ENCODE results near the gene MIEN1.
"Not testable (repeated sequence)": the region's sequence is repeated elsewhere in the genome, so short reads cannot be mapped to it uniquely, and the experiment has no call there.

The MIEN1 gene

GRCh38 chr17:39739885-39740356, 9.6 kb upstream of the MIEN1 start:
- no peak for DNase-seq (ENCODE audit: low read depth in 2 of 2)

- no peak for DNase-seq (ENCODE audit: low read depth in 2 of 2)
Measured at GRCh38 chr17:39738983-39739884, 8.9 kb upstream of the MIEN1 start.

- no peak for DNase-seq (ENCODE audit: low read depth in 2 of 2)
Measured at GRCh38 chr17:39738568-39738901, 8.2 kb upstream of the MIEN1 start.

- DNase-seq (ENCODE audit: low read depth in 2 of 2): no peak
Measured at GRCh38 chr17:39737760-39738567, 7.6 kb upstream of the MIEN1 start, which contains the start of gene GRB7. Gene GRB7, plus strand, starts transcription at chr17:39737938. Its CDS starts 4,364 bp downstream, at chr17:39742302.

GRCh38 chr17:39737206-39737759, 7.0 kb upstream of the MIEN1 start:
- DNase-seq (ENCODE audit: low read depth in 2 of 2): no peak

- DNase-seq (ENCODE audit: low read depth in 2 of 2): no peak
Measured at GRCh38 chr17:39736319-39737165, 6.2 kb upstream of the MIEN1 start.

GRCh38 chr17:39735882-39736281, 5.5 kb upstream of the MIEN1 start:
- no peak for DNase-seq (ENCODE audit: low read depth in 2 of 2)

GRCh38 chr17:39732586-39732985, 2.3 kb upstream of the MIEN1 start:
- DNase-seq (ENCODE audit: low read depth in 2 of 2): no peak

GRCh38 chr17:39729280-39729851, 966 bp downstream of the MIEN1 start:
- no peak for DNase-seq (ENCODE audit: low read depth in 2 of 2)

- DNase-seq (ENCODE audit: low read depth in 2 of 2): no peak
Measured at GRCh38 chr17:39727556-39727955, 2.8 kb downstream of the MIEN1 start.

GRCh38 chr17:39726617-39727016, 3.7 kb downstream of the MIEN1 start:
- DNase-seq (ENCODE audit: low read depth in 2 of 2): no peak

GRCh38 chr17:39725923-39726322, 4.4 kb downstream of the MIEN1 start:
- not testable (repeated sequence) for DNase-seq (ENCODE audit: low read depth in 2 of 2)

- DNase-seq (ENCODE audit: low read depth in 2 of 2): no peak
Measured at GRCh38 chr17:39724731-39725130, 5.6 kb downstream of the MIEN1 start.

GRCh38 chr17:39722965-39723848, 7.1 kb downstream of the MIEN1 start:
- DNase-seq (ENCODE audit: low read depth in 2 of 2): no peak

GRCh38 chr17:39722104-39722503, 8.2 kb downstream of the MIEN1 start:
- DNase-seq (ENCODE audit: low read depth in 2 of 2): no peak

GRCh38 chr17:39719563-39720355, 10.6 kb downstream of the MIEN1 start:
- no peak for DNase-seq (ENCODE audit: low read depth in 2 of 2)

GRCh38 chr17:39717660-39718059, 12.7 kb downstream of the MIEN1 start:
- DNase-seq (ENCODE audit: low read depth in 2 of 2): no peak

- DNase-seq (ENCODE audit: low read depth in 2 of 2): no peak
Measured at GRCh38 chr17:39716879-39717536, 13.3 kb downstream of the MIEN1 start.
